ENCODE measurements around the gene HS3ST1.
A peak's percentile ranks its signal among the peaks of the same experiment; 100 is the strongest.

HS3ST1 gene

DNA sequence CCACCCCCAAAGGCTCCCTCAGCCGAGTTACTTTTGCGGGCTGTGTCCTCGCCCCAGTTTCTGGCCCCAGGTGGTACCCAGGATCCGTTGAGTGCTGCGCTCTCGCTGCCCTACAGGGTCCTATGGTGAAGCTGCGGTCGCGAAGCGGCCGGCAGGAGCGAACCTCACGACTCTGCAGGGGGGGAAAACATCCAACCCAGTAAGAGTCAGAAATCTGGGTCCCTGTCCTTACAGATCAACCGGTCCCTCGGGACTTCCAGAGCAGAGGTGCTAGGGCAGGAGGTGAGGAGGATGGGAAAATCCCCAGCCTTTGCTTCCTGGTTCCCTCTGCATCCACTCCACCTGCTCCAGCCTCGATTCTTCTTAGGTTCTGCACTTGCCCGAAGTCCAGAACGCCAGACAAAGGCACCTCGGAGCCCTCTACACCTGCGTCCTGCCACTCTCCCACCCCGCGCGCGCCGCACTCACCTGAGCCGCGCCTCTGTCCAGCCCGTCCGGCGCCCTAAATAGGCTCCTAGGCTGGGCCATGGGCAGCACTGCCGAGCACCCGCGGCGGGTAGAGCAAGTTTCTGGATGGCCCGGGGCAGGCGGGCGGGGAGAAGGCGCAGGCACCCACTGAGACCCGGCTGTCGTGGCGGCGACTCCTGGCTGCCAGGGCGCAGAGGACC, at the start of gene HS3ST1:
TSS of gene HS3ST1 (minus strand) at position 664 of the 668 bp plus-strand sequence. CDS start 28,889 bp downstream, outside the sequence.
- DNase-seq, result no peak

DNA sequence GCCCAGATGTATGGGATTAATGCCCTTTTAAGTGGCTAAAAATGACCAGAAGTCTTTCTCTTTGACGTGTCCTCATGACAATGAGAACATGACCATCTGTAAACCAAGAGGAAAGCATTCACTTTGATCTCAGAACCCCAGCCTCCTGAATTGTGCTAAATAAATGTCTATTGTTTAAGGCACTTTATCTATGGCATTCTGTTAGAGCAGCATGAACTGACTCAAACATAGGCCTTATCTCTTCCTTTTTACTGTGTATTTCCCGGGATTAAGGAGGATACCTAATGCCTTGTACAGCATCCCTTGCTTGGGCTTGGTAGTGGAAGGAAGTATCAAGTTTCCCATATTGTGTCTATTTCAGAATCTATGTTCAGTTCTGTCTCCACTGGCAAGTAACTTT, 47.2 kb upstream of the HS3ST1 start:
- no peak for DNase-seq

DNA sequence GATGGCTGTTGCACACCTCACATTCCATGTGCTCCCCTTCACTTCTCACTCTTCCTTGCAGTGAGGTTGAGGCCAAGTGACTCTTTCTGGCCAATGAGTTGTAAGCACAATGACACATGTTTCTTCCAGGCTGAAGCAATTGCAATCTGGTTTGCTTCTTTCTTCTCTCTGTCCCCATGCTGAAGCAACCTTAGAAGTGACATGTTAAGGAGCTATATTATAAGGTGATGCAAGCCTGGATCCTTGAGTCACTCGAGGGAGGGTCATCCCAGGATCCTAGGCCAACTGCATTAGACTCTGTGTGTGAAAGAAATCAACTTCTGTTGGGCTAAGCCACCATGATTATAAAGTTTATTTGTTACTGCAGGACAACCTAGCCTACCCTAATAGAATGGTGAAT, 45.5 kb upstream of the HS3ST1 start:
- no peak for DNase-seq

DNA sequence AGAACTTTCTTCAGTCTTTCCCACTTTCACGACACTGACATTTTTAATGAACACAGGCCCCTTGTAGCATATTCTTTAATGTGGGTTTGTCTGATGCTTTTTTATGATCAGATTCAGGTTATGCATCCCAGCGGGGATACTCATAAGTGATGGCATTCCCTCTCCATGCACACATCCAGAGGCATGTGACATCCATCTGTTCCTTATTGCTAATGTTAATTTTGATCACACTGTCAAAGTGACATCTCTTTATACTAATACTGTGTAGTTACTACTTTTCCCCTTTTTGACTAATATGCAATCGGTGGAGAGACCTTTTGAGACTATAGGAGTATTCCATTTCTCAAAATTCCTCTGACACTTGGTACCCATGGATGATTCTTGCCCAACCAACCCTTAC, 43.8 kb upstream of the HS3ST1 start:
- DNase-seq, result no peak

DNA sequence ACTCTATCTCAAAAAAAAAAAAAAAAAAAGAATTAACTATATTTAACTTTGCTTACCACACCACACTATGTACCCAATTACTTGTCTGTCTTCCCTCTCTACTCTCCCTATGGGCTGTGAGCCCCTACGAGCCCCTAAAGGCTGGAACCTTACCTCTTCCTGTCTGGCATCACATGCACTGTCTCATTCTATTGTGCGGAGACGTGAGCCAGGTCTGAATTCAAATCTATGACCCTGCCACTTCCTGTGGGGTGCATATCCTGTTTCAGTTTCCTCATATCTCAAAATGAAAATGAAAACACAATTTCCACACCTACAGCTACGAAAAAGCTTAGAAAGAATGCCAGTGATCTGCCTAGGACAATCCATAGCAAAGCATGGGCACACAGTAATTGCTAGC, 42.9 kb upstream of the HS3ST1 start:
- DNase-seq, result peak; percentile 80

DNA sequence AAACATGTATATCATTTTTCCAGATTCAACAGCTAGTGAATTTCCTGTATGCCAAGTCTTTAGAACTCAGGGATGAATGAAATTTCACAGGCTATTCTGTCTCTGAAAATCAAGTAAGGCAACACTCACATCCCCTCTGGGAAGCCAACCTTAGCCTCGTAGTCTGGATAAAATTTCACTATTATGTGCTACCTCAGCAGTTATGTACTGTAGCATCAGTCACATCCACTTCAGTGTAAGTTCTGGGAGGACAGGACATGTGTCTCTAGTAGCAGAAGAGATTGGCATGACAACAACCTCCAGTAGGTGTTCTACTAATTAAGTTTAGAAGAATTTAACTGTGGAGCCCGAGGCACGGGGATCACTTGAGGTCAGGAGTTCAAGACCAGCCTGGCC, 42.4 kb upstream of the HS3ST1 start:
- DNase-seq, result no peak

DNA sequence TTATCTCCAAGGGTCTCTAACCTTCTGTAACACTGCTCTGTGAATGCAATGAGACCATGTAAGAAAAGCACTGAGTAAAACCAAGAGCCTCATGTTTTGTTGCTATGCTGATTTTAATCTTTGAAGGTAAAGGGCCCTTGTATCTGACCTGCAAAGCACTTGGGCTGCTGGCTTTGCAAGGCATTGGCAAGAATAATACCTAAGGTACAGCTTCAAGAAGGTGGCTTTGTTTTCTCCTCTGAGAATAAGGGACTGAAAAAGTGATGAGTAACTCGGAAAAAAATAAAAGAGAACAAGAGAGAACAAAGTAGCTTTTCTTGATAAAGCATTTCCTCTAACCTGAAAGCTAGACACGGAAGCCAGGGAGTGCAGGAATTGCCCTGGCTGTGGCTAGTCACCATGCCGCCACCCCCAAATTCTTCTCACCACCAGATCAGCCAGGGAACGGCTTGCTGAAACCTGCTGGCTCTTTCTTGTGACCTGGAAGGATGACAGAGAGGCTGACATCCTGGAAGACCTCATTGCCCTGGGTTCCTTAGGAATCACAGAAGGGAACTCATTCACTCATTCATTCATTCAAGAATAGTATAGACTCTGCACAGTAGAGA, 41.8 kb upstream of the HS3ST1 start:
- peak; percentile 4 for DNase-seq

DNA sequence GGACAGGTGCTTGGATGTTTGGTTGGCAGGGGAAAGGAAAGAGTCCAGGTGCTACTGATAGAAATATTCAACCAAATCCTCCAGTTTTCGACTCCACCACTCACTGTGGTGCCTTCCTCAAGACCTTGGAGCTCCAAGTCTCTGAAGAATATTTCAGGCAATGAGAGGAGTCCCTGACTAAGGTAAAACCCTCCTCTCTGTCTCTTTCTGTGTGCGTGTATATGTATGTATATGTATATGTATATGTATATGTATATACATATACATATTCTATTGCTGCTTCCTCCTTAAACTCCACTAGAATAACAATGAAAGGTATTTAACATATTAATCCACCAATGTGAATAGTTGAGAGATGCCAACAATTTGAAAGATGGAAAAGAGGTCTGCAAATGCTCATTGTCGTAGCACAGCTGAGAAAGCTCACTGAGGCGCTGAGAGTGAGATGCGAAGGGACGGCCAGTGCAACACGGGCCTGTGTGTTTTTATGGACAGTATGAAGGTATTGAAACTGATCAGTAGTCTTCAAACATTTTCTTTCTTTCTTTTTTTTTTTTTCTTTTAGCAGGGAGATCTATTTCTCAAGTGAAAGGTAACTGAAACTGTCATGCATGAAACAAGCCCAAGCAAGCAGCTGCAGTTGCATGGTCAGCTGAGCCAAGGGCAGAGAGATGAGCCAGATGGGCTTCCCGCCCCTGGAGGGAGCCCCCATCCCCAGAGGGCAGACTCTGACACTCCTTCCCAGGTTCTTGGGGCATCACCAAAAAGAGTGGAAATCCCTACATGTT, 41.1 kb upstream of the HS3ST1 start:
- no peak for DNase-seq

DNA sequence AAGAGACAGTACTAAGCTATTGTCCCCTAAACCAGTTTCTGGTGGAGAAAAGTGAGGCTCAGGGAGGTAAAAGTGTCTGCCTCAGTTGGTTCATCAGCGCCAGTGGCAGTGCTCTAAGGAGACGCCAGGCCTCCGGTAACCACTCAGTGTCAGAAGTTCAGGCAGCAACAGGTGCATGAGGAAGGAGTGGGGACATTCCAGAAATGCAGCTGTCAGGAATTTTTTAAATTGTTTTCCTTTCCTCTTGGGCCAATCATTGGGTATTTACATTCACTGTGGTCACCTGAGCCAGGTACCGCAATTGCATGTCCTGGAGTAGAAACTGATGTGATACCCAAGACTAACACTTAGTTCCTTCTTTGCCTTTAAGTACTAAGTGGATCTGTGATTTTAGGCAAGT, 40.2 kb upstream of the HS3ST1 start:
- no peak for DNase-seq

DNA sequence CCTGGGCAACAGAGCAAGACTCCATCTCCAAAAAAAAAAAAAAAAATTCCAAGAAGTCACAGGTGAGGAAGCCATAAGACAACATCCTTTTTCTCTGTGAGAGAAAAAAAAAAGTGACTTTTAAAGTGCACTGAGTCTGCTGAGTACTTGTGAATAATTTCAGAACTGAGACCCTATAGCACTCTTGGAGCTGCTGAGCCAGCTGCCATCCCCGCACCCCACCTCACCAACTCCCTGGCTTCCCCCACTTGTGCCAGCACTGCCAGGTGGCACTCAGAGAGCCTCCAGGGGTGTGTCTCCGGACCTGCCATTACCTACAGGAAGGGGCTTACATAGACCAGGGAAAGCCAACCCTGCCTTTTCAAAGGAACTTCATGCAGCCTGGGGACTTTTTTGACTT, 39.2 kb upstream of the HS3ST1 start:
- no peak for DNase-seq

DNA sequence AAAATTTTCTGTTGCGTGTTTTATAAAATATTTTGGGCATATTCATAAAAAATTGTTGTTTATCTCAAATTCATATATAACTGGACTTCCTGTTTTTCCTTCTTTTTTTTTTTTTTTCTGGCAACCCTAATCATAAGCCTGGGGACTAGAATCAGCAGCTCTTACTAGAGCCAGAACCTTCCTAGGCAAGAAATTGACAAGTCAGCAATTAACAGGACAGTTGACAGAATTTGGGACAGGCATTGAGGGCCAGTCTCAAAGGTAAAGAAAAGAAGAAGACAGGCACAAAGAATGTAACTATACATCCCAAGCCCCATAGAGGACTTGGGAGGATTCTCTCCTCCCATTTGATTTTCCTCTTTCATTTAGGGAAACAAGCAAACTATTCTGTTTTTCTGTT, 35.0 kb upstream of the HS3ST1 start:
- DNase-seq, result no peak

DNA sequence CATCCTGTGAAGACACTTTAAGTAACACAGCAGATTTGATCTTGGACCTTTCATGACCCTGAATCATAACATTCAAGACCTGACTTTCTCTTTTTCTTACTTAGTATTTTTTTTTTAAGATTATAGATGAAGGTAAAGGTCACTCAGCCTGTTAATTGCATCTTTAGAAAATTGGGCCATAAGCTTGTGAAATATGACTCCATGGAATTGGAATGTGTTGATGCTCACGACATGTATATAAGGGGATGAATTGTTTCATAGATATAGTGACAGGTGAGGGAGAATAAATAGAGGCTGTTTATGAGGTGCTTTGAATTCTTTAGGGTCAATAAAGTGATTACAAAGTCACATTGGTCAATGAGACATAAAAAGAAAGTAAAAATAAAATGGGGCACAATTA, 27.7 kb upstream of the HS3ST1 start:
- DNase-seq, result no peak

DNA sequence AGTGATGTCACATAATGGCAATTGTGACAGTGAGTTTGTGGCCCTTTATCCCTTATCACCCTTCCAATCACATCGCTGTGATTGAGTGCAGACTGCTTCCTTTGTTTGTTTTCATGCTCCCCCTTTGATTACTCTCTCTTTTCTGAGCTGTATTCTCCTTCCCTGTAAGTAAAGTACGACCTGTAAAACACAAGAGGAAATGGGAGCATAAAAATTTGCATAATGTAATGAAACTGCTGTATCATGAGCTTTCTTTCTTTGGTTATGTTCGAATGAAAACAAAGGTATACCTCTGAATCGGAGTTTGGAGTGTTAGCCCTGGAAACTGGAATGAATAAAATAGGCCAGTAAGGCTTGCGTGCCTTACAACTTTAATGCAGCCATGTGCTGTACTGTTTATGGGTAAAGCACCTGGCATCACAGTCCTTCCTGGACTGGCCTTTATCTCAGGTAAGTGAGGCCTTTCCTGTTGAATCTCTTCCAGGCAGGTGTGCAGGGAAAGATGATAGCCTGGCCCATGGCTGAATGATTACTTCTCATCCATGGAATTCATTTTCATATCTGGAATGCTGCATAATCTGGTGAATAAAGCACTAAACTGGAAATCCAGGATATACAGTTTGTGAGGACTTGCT, 26.6 kb upstream of the HS3ST1 start:
- DNase-seq, result no peak

DNA sequence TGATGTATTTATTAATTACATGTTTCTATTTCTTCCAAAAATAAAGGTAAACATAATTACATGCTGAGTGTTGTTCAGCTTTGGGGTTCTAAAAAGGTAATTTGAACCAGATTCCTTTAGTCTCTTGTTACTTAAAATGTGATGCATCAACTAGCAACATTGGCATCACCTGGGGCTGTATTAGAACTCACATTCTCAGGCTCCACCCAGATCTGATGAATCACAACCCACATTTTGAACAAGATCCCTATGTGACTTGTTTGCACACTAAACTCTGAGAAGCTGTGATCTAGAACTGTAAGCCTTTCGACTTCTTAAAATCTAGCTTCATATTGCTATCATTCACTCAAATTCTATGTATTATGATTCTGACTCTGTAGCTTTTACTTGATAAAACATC, 23.0 kb upstream of the HS3ST1 start:
- DNase-seq, result no peak

DNA sequence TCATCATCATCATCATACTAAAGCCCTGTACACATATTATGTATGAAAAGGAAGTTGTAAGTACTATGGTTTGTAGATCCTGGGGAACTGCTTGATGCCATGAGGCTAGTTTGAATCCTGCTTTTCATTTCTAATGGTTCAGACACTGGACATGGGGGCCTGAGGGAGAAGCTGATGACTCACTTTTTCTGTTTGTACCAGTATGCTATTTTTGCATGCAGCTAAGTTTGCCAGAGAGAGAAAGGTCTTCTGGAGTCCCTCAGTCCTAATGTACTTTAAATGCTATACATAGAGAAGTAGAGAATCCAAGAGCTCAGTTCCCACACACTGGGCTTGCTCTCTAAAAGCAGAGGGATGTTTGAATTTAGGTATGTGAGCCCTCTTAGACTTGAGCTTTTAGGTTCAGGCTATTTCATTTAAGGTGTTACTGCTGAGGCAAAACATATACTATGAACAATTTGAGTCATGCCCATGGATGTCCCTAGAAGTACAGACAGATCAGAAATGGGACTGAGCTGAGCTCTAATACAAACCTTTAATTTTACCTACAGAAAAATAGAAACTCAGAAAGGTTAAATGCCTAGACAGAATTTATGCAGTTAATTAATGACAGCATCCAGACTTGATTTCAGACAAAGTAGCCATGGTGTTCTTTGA, 17.6 kb upstream of the HS3ST1 start:
- no peak for DNase-seq

DNA sequence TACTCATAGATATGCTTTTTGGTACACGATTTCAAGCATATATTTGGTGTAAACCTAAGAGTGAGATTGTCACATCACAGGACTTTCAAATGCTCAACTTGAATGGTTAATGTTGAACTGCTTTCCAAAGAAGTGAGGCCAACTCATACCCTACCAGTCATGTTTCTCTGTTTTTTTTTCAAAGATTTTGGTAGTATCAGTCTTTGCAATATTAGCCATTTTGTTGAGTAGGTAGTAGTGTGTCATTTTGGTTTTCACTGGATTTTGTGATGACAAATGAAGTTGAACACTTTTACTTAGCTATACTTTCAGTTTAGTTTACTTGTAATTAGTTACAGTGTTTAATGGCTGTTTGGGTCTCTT, 12.5 kb upstream of the HS3ST1 start:
- DNase-seq, result no peak

DNA sequence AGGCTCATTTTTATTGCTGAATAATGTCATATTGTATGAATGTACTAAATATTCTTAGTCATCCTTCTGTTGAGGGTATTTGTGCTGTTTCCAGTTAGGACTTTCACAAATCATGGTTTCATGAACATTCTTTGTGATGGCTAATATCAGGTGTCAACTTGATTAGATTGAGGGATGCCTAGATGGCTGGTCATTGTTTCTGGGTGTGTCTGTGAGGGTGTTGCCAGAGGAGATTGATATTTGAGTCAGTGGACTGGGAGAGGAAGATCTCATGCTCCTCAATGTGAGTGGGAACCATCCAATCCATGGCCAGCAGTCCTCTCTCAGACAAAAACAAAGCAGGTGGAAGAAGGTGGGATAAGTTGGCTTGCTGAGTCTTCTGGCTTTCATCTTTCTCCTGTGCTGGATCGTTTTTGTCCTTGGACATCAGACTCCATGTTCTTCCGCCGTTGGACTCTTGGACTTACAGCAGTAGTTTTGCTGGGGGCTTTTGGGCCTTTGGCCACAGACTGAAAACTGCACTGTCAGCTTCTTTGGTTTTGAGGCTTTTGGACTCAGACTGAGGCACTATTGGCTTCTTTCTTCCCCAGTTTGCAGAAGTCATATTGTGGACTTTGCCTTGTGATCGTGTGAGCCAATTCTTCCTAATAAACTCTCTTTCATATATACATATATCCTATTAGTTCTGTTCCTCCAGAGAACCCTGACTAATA, 11.9 kb upstream of the HS3ST1 start:
- DNase-seq, result no peak

DNA sequence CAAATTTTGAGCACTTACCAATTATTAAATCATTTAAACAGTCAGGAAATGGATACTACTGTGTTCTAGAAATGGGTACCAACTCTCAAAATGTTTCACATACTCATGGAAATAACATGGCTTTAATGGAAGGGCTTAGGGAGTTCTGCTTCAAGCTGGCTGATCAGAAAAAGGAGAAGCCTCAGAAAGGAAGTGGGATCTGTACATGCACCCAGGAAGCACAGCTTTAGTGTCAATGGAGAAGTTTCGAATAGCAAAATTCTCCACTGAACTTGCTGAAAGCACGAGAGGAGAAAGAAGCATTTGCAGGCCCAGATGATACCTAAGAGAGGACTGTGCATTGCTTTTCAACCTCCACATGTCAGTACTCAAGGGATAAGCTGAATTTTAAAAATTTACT, 11.1 kb upstream of the HS3ST1 start:
- no peak for DNase-seq

DNA sequence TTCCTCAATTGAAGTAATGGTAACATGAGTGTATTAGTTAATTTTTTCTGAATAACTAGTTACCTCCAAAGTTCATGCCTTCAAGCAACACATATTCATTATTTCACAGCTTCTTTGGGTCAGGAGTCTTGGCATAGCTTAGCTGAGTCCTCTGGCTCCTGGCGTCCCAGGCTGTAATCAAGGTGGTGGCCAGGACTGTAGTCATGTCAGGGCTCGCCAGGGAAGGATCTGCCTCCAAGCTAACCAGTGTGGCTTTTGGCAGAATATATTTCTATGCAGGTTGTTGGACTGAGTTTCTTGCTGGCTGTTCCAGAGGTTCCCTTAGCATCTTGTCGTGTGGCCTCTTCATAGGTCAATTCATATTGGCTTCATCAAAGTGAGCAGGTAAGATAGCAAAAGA, 10.0 kb upstream of the HS3ST1 start:
- DNase-seq, result no peak

DNA sequence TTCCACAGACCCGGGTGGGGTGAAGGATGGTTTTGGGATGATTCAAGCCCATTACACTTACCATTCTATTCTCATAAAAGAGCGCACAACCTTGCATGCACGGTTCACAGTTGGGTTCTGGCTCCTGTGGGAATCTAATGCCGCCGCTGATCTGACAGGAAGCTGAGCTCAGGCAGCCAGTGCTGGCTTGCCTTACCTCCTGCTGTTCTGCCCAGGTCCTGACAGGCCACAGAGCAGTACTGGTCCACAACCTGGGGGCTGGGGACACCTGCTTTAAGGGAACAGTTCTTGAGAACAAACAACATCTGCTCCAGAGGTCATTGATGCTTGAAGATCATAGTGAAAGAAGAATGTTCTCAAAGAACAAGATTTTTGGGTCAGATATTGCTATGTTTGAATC, 8.0 kb upstream of the HS3ST1 start:
- DNase-seq, result no peak

DNA sequence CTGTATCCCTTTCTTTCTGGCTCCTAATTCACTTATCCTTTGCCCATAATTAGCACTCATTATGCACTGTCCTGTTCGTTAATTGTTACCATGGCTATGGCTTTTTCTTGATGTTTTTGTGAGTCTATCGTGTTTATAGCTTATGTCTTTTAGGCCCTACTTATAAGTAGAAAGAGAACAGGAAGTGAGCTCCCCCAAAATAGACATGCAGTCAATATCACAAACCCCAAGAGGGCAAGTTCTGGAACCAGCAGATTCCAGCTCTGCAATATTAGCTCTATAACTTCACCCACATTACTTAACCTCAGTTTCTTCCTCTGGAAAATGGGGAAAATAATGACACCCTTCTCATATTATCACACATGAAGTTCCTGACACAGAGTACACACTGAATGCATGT, 7.4 kb upstream of the HS3ST1 start:
- DNase-seq, result no peak

DNA sequence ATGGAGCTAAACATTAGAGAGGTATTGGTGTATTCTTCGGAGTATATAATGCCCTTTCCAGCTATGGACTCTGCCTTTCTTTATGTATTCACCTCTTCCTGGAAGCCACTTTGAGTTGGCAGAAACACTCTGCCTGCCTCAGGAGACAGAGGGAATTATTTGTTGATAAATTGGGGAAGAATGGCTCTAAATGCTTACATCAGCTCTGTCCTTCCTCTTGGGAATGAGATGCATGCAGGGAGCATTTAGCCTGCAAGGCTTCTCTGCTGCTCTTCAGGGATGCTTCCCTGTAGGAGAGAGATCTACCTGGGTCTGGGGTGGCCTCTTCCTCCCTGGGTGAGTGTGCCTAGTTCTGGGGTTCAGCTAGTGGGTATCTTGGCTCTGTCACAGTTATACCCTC, 6.9 kb upstream of the HS3ST1 start:
- DNase-seq, result no peak

DNA sequence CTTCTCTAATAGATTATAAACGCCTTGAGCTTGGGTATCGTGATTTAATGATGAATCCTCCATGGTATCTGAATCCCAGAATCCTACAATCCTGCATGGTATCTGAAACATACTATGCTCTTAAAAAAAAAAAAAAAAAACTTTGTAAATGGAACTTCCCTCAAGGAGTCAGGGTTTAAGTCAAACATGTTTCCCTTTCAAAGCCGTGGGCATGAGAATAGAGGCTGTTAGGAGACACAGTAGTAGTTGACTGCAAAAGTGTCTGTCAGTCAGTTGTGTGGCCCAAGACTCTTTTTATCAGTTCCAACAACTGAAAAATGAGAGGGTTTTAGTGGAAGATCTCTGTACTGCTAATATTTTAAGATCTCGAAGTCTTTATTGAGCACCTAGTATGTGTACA, 2.4 kb upstream of the HS3ST1 start:
- no peak for DNase-seq

All from CD4-positive, alpha-beta T cell treated with Interleukin-4 for 4 hours (primary cell).